ENCODE results near the gene TUBGCP3. TPM values are rescaled to one million over a fixed set of nuclear protein-coding genes. Genes with fewer than 3 reads are reported as not detected.
"Not testable (repeated sequence)": the region's sequence is repeated elsewhere in the genome, so short reads cannot be mapped to it uniquely, and the experiment has no call there.

Gene TUBGCP3
- total and polyA plus RNA-seq, 2 donors (not counting 1 experiment from before 2014, with no cell fraction given): 30.6 to 65.1 TPM

GRCh38 chr13:112487127-112487517 lies 100.8 kb downstream of the TUBGCP3 start:
- Histone ChIP-seq H3K27ac (ENCODE audit: low read length in 2 of 2) (no peak overlapping the region), H3K4me2 (replicated peaks; ENCODE audit: low read depth, low read length, poor library complexity, severe bottlenecking) (no peak overlapping the region), H3K79me2 (ENCODE audit: control insufficient read depth, insufficient read depth, low read length) (no peaks in the 10 kb centered on the region), H3K4me1 (ENCODE audit: control insufficient read depth in 2 of 2, insufficient read depth in 2 of 2, low read length in 2 of 2) (no peaks in the 10 kb centered on the region), H3K4me3 (ENCODE audit: control extremely low read depth in 1 of 5, extremely low read depth in 1 of 5, insufficient read depth in 1 of 5, low read depth in 2 of 5, low read length in 4 of 5) (no peak overlapping the region), H3K36me3 (replicated peaks in 1 of 2; ENCODE audit: control extremely low read depth in 1 of 2, control insufficient read depth in 1 of 2, extremely low read depth in 1 of 2, insufficient read depth in 2 of 2, low read length in 1 of 2) (peaks cover 0 to 12% of the 10 kb centered on the region in 2 experiments), H3K9ac (ENCODE audit: low read length) (no peak overlapping the region), H2AFZ (ENCODE audit: insufficient read depth, low read depth, low read length, poor library complexity, severe bottlenecking) (no peak overlapping the region), H4K20me1 (ENCODE audit: control insufficient read depth, insufficient read depth, low read length, poor library complexity, severe bottlenecking) (no peaks in the 10 kb centered on the region), H3K27me3 (replicated peaks in 1 of 4; ENCODE audit: control extremely low read depth in 1 of 4, control insufficient read depth in 3 of 4, insufficient read depth in 4 of 4, low read length in 3 of 4) (no peaks in the 10 kb centered on the region), H3K9me3 (ENCODE audit: control extremely low read depth in 1 of 3, control insufficient read depth in 2 of 3, insufficient read depth in 1 of 3, low read length in 2 of 3) (no peaks in the 10 kb centered on the region)
- Mint-ChIP-seq H3K4me3 (no peak overlapping the region), H3K27me3 (no peaks in the 10 kb centered on the region), H3K27ac (no peak overlapping the region), H3K4me1 (no peaks in the 10 kb centered on the region), H3K9me3 (ENCODE audit: insufficient read depth) (peaks cover 2% of the 10 kb centered on the region)
- no CpG with 5 or more reads among the region's 8 CpGs for WGBS (ENCODE audit: insufficient coverage)
- no peak for DNase-seq
- ChIA-PET POLR2A (no interaction called here), CTCF (no interaction called here)
- no peak for ATAC-seq (ENCODE audit: low read depth)
- TF ChIP-seq EZH2 (IDR thresholded peaks at IDR 0.05; ENCODE audit: borderline replicate concordance, insufficient read depth, low read depth, low read length, poor library complexity, severe bottlenecking) (no peak), CTCF (IDR thresholded peaks at IDR 0.05) (no peak)
- intact Hi-C loops (cut with micrococcal nuclease): no loop called here

GRCh38 chr13:112486386-112487126 lies 101.4 kb downstream of the TUBGCP3 start:
- Histone ChIP-seq H3K4me1 (ENCODE audit: control insufficient read depth in 2 of 2, insufficient read depth in 2 of 2, low read length in 2 of 2) (no peaks in the 10 kb centered on the region), H4K20me1 (ENCODE audit: control insufficient read depth, insufficient read depth, low read length, poor library complexity, severe bottlenecking) (no peaks in the 10 kb centered on the region), H2AFZ (ENCODE audit: insufficient read depth, low read depth, low read length, poor library complexity, severe bottlenecking) (no peak overlapping the region), H3K36me3 (replicated peaks in 1 of 2; ENCODE audit: control extremely low read depth in 1 of 2, control insufficient read depth in 1 of 2, extremely low read depth in 1 of 2, insufficient read depth in 2 of 2, low read length in 1 of 2) (peaks cover 0 to 12% of the 10 kb centered on the region in 2 experiments), H3K4me3 (ENCODE audit: control extremely low read depth in 1 of 5, extremely low read depth in 1 of 5, insufficient read depth in 1 of 5, low read depth in 2 of 5, low read length in 4 of 5) (no peak overlapping the region), H3K27me3 (replicated peaks in 1 of 4; ENCODE audit: control extremely low read depth in 1 of 4, control insufficient read depth in 3 of 4, insufficient read depth in 4 of 4, low read length in 3 of 4) (no peaks in the 10 kb centered on the region), H3K9ac (ENCODE audit: low read length) (no peak overlapping the region), H3K27ac (ENCODE audit: low read length in 2 of 2) (no peak overlapping the region), H3K79me2 (ENCODE audit: control insufficient read depth, insufficient read depth, low read length) (no peaks in the 10 kb centered on the region), H3K4me2 (replicated peaks; ENCODE audit: low read depth, low read length, poor library complexity, severe bottlenecking) (no peak overlapping the region), H3K9me3 (ENCODE audit: control extremely low read depth in 1 of 3, control insufficient read depth in 2 of 3, insufficient read depth in 1 of 3, low read length in 2 of 3) (no peaks in the 10 kb centered on the region)
- no peak overlapping the region for H3K4me3 Mint-ChIP-seq
- DNase-seq: no peak
- ChIA-PET CTCF (no interaction called here), POLR2A (no interaction called here)
- no peak overlapping the region for H3K27ac Mint-ChIP-seq
- TF ChIP-seq CTCF (IDR thresholded peaks at IDR 0.05): no peak
- no peak for TF ChIP-seq EZH2 (IDR thresholded peaks at IDR 0.05; ENCODE audit: borderline replicate concordance, insufficient read depth, low read depth, low read length, poor library complexity, severe bottlenecking)
- no peaks in the 10 kb centered on the region for H3K27me3 Mint-ChIP-seq
- no peak for ATAC-seq (ENCODE audit: low read depth)
- WGBS (ENCODE audit: insufficient coverage): 88% methylated on average over 11 of the region's 11 CpGs
- no peaks in the 10 kb centered on the region for H3K4me1 Mint-ChIP-seq
- H3K9me3 Mint-ChIP-seq (ENCODE audit: insufficient read depth): peaks cover 2% of the 10 kb centered on the region
- intact Hi-C loops (cut with micrococcal nuclease): no loop called here

GRCh38 chr13:112485814-112486213 lies 102.1 kb downstream of the TUBGCP3 start:
- not testable (repeated sequence) for H3K79me2 ChIP-seq (ENCODE audit: control insufficient read depth, insufficient read depth, low read length)

More at GRCh38 chr13:112485814-112486213, 102.1 kb downstream of the TUBGCP3 start:
- H3K27me3 Mint-ChIP-seq; H3K27ac Mint-ChIP-seq; H4K20me1 ChIP-seq (ENCODE audit: control insufficient read depth, insufficient read depth, low read length, poor library complexity, severe bottlenecking); H3K4me3 ChIP-seq (ENCODE audit: control extremely low read depth in 1 of 5, extremely low read depth in 1 of 5, insufficient read depth in 1 of 5, low read depth in 2 of 5, low read length in 4 of 5); ATAC-seq (ENCODE audit: low read depth); H3K4me1 ChIP-seq (ENCODE audit: control insufficient read depth in 2 of 2, insufficient read depth in 2 of 2, low read length in 2 of 2); intact Hi-C loops (cut with micrococcal nuclease); H3K27ac ChIP-seq (ENCODE audit: low read length in 2 of 2); POLR2A ChIA-PET; H3K4me3 Mint-ChIP-seq; CTCF ChIA-PET; H3K9ac ChIP-seq (ENCODE audit: low read length); H2AFZ ChIP-seq (ENCODE audit: insufficient read depth, low read depth, low read length, poor library complexity, severe bottlenecking); H3K27me3 ChIP-seq (replicated peaks in 1 of 4; ENCODE audit: control extremely low read depth in 1 of 4, control insufficient read depth in 3 of 4, insufficient read depth in 4 of 4, low read length in 3 of 4); H3K4me1 Mint-ChIP-seq; H3K4me2 ChIP-seq (replicated peaks; ENCODE audit: low read depth, low read length, poor library complexity, severe bottlenecking); H3K9me3 ChIP-seq (ENCODE audit: control extremely low read depth in 1 of 3, control insufficient read depth in 2 of 3, insufficient read depth in 1 of 3, low read length in 2 of 3); H3K9me3 Mint-ChIP-seq (ENCODE audit: insufficient read depth); DNase-seq: not testable (repeated sequence)
- H3K36me3 ChIP-seq (replicated peaks in 1 of 2; ENCODE audit: control extremely low read depth in 1 of 2, control insufficient read depth in 1 of 2, extremely low read depth in 1 of 2, insufficient read depth in 2 of 2, low read length in 1 of 2): peaks cover 0 to 12% of the 10 kb centered on the region in 2 experiments
- WGBS (ENCODE audit: insufficient coverage): 100% methylated on average over 2 of the region's 25 CpGs

All from B cell (primary cell).